ENCODE measurements around the gene SLC25A1.

Gene SLC25A1

DNA sequence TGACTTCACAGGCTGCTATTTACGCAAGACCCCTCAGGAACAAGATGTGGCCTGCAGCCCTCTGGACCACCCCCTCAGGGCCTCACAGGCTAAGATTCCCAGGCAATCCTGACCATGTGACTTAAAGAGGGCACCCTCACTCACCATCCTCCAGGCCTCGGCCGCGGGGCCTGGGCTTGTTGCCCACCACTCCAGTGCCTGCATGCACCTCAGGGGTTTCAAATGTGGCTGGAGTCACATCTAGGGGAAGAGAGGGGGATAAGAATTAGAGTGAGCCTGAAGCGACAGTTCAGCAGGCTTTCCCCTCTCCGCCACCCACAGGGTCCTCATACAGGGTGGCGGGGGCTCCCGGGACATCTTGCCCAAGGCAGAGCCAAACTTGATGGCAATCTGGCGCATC is 36.1 kb downstream of the SLC25A1 start:
- H3K27me3 ChIP-seq (ENCODE audit: insufficient read depth, low read length, poor library complexity, severe bottlenecking), result no peaks in the 10 kb centered on the region
- TF ChIP-seq CTCF (conservative IDR thresholded peaks at IDR 0.05; ENCODE audit: low read length), result no peak
- TF ChIP-seq EZH2phosphoT487 (IDR thresholded peaks at IDR 0.05; ENCODE audit: borderline replicate concordance), result no peak
- peaks cover 9% of the 10 kb centered on the region for H4K20me1 ChIP-seq (ENCODE audit: insufficient read depth, low read length, poor library complexity, severe bottlenecking)
- no peaks in the 10 kb centered on the region for H3K9me2 ChIP-seq (replicated peaks; ENCODE audit: low read depth, low read length)
- no peak overlapping the region for H3K4me2 ChIP-seq (ENCODE audit: low read depth, low read length, poor library complexity, severe bottlenecking)
- H3K36me3 ChIP-seq (ENCODE audit: insufficient read depth, low read length), result peaks cover 18% of the 10 kb centered on the region; the same call in 1 of the 2 replicates
- H2AFZ ChIP-seq (ENCODE audit: low read length), result no peak overlapping the region
- no peak overlapping the region for H3K9ac ChIP-seq (ENCODE audit: low read depth, low read length, poor library complexity, severe bottlenecking)
- no peaks in the 10 kb centered on the region for H3F3A ChIP-seq (ENCODE audit: low read depth)
- no peaks in the 10 kb centered on the region for H3K9me3 ChIP-seq (ENCODE audit: insufficient read depth, low read depth, low read length)
- peaks cover 15% of the 10 kb centered on the region for H3K79me2 ChIP-seq (ENCODE audit: insufficient read depth, low read length)
- H3K4me1 ChIP-seq (ENCODE audit: insufficient read depth, low read length, poor library complexity, severe bottlenecking), result peaks cover 7% of the 10 kb centered on the region
- no peak overlapping the region for H3K4me3 ChIP-seq (ENCODE audit: low read length, poor library complexity, severe bottlenecking)

- Histone ChIP-seq H3K79me2 (ENCODE audit: insufficient read depth, low read length) (peaks cover 15% of the 10 kb centered on the region), H3K9ac (ENCODE audit: low read depth, low read length, poor library complexity, severe bottlenecking) (no peak overlapping the region), H4K20me1 (ENCODE audit: insufficient read depth, low read length, poor library complexity, severe bottlenecking) (peaks cover 9% of the 10 kb centered on the region), H3K27me3 (ENCODE audit: insufficient read depth, low read length, poor library complexity, severe bottlenecking) (no peaks in the 10 kb centered on the region), H3K4me2 (ENCODE audit: low read depth, low read length, poor library complexity, severe bottlenecking) (no peak overlapping the region), H3K36me3 (ENCODE audit: insufficient read depth, low read length) (peaks cover 18% of the 10 kb centered on the region; the same call in 1 of the 2 replicates), H3K9me2 (replicated peaks; ENCODE audit: low read depth, low read length) (no peaks in the 10 kb centered on the region), H3K4me3 (ENCODE audit: low read length, poor library complexity, severe bottlenecking) (no peak overlapping the region), H3K4me1 (ENCODE audit: insufficient read depth, low read length, poor library complexity, severe bottlenecking) (peaks cover 7% of the 10 kb centered on the region), H3K9me3 (ENCODE audit: insufficient read depth, low read depth, low read length) (no peaks in the 10 kb centered on the region), H2AFZ (ENCODE audit: low read length) (no peak overlapping the region), H3F3A (ENCODE audit: low read depth) (no peaks in the 10 kb centered on the region)
- TF ChIP-seq CTCF (conservative IDR thresholded peaks at IDR 0.05; ENCODE audit: low read length) (no peak), EZH2phosphoT487 (IDR thresholded peaks at IDR 0.05; ENCODE audit: borderline replicate concordance) (no peak)
These were observed 38.6 kb downstream of the SLC25A1 start for GRCh38 chr22:19139974-19140373.

DNA sequence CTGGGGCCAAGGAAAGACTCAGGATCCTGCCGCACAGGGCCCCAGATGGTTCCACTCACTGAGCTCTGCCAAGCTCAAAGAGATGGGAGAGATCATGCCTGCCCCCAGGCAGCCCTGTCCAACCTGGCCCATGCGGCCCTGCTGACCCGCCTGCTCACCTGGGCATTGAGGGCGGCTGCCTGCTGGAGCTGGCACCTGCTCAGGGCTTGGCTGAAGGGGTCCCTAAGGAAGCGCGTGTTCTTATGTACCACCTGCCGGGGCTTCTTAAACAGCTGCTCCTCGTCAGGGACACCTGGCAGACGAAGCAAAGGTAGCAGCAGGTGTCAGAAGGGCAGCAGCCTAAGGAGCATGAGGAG is 39.6 kb downstream of the SLC25A1 start:
- Histone ChIP-seq H3K4me2 (ENCODE audit: low read depth, low read length, poor library complexity, severe bottlenecking) (no peak overlapping the region), H3F3A (ENCODE audit: low read depth) (no peaks in the 10 kb centered on the region), H3K9me3 (ENCODE audit: insufficient read depth, low read depth, low read length) (no peaks in the 10 kb centered on the region), H4K20me1 (ENCODE audit: insufficient read depth, low read length, poor library complexity, severe bottlenecking) (peaks cover 5% of the 10 kb centered on the region), H3K36me3 (ENCODE audit: insufficient read depth, low read length) (peaks cover 19% of the 10 kb centered on the region; the same call in 1 of the 2 replicates), H3K27me3 (ENCODE audit: insufficient read depth, low read length, poor library complexity, severe bottlenecking) (no peaks in the 10 kb centered on the region), H2AFZ (ENCODE audit: low read length) (no peak overlapping the region), H3K4me3 (ENCODE audit: low read length, poor library complexity, severe bottlenecking) (no peak overlapping the region), H3K9ac (ENCODE audit: low read depth, low read length, poor library complexity, severe bottlenecking) (no peak overlapping the region), H3K4me1 (ENCODE audit: insufficient read depth, low read length, poor library complexity, severe bottlenecking) (peaks cover 5% of the 10 kb centered on the region), H3K79me2 (ENCODE audit: insufficient read depth, low read length) (peaks cover 10% of the 10 kb centered on the region), H3K9me2 (replicated peaks; ENCODE audit: low read depth, low read length) (no peaks in the 10 kb centered on the region)
- no peak for TF ChIP-seq CTCF (conservative IDR thresholded peaks at IDR 0.05; ENCODE audit: low read length)

Measured in Loucy (cell line).